GM23338 (cell line): Measurements from ENCODE around the gene SIK2. TPM values are rescaled to one million over a fixed set of nuclear protein-coding genes. Genes with fewer than 3 reads are reported as not detected.

Source experiments
- ATAC-seq: fragments of 200-7000 bp; cut with Tn5 transposase; 3 replicates; pipeline ENCODE4 v1.9.1; 2020
- DNase-seq: peaks from one replicate; pipeline ENCODE4 v3.0.0-alpha.2; 2015; ENCODE audit warnings: low spot score
- H2AFZ ChIP-seq: fragments of 200-600 bp; sonication (generic); 2 replicates; pipeline ENCODE4 v1.8.0; 2016; ENCODE audit warnings: antibody characterized with exemption, mild to moderate bottlenecking, moderate library complexity
- H3F3A ChIP-seq: fragments of 200-600 bp; sonication (generic); replicated peaks from 2 replicates; pipeline ENCODE4 v1.8.0; 2017; ENCODE audit warnings: antibody characterized with exemption, mixed run types, low read depth
- H3K27ac ChIP-seq: fragments of 200-600 bp; sonication (generic); 2 replicates; pipeline ENCODE4 v1.6.1; 2016; ENCODE audit warnings: low read depth
- H3K27me3 ChIP-seq: fragments of 200-600 bp; sonication (generic); 2 replicates; pipeline ENCODE4 v1.8.0; 2016; ENCODE audit warnings: mild to moderate bottlenecking, mixed run types, moderate library complexity; ENCODE audit not compliant: insufficient read depth
- H3K36me3 ChIP-seq: fragments of 200-600 bp; sonication (generic); 2 replicates; pipeline ENCODE4 v1.8.0; 2016; ENCODE audit warnings: mild to moderate bottlenecking; ENCODE audit not compliant: insufficient read depth
- H3K4me1 ChIP-seq: fragments of 200-600 bp; sonication (generic); 2 replicates; pipeline ENCODE4 v1.8.0; 2016; ENCODE audit warnings: mild to moderate bottlenecking, moderate library complexity; ENCODE audit not compliant: insufficient read depth
- H3K4me2 ChIP-seq: fragments of 200-600 bp; sonication (generic); 2 replicates; pipeline ENCODE4 v1.7.1; 2017; ENCODE audit warnings: mixed run types
- H3K4me3 ChIP-seq: fragments of 200-600 bp; sonication (generic); 2 replicates; pipeline ENCODE4 v1.6.1; 2016; ENCODE audit warnings: mixed run types
- H3K79me2 ChIP-seq: fragments of 200-600 bp; sonication (generic); replicated peaks from 2 replicates; pipeline ENCODE4 v1.8.0; 2017; ENCODE audit warnings: mild to moderate bottlenecking; ENCODE audit not compliant: insufficient read depth
- H3K9me2 ChIP-seq: fragments of 200-600 bp; sonication (generic); 2 replicates; pipeline ENCODE4 v1.8.0; 2017; ENCODE audit not compliant: insufficient read depth
- H4K20me1 ChIP-seq: fragments of 200-600 bp; sonication (generic); replicated peaks from 2 replicates; pipeline ENCODE4 v1.8.0; 2017; ENCODE audit warnings: mild to moderate bottlenecking; ENCODE audit not compliant: insufficient read depth
- H3K27ac Mint-ChIP-seq: 2 replicates; pipeline ENCODE4 v1.8.0; 2020; ENCODE audit warnings: inconsistent platforms, mild to moderate bottlenecking, moderate library complexity, mixed read lengths
- H3K27me3 Mint-ChIP-seq: 3 replicates; pipeline ENCODE4 v1.8.0; 2022; ENCODE audit warnings: low read depth, mild to moderate bottlenecking, moderate library complexity, mixed read lengths, inconsistent platforms; ENCODE audit not compliant: insufficient read depth, poor library complexity
- H3K36me3 Mint-ChIP-seq: 3 replicates; pipeline ENCODE4 v1.8.0; 2021; ENCODE audit warnings: low read depth, mild to moderate bottlenecking, inconsistent platforms, moderate library complexity, mixed read lengths
- H3K4me1 Mint-ChIP-seq: 3 replicates; pipeline ENCODE4 v1.8.0; 2020; ENCODE audit warnings: mild to moderate bottlenecking, inconsistent platforms, mixed read lengths
- H3K4me3 Mint-ChIP-seq: 3 replicates; pipeline ENCODE4 v1.8.0; 2021; ENCODE audit warnings: moderate library complexity, mild to moderate bottlenecking, inconsistent platforms, mixed read lengths
- H3K9me3 Mint-ChIP-seq: 3 replicates; pipeline ENCODE4 v1.8.0; 2020; ENCODE audit warnings: moderate library complexity, mild to moderate bottlenecking, inconsistent platforms, mixed read lengths
- CREB1 ChIP-seq: fragments of 250-450 bp; sonication (Bioruptor Pico); IDR thresholded peaks from 2 replicates; pipeline ENCODE4 v1.5.0; 2020; ENCODE audit warnings: low read depth, mild to moderate bottlenecking, moderate library complexity
- ETS1 ChIP-seq: IDR thresholded peaks from 2 replicates; pipeline ENCODE4 v1.6.1; 2016; ENCODE audit warnings: antibody characterized with exemption
- EZH2 ChIP-seq: fragments of 200-600 bp; sonication (generic); IDR thresholded peaks from one replicate; pipeline ENCODE4 v1.8.0; 2017; ENCODE audit warnings: antibody characterized with exemption, mild to moderate bottlenecking, low read depth; ENCODE audit not compliant: unreplicated experiment
- REST ChIP-seq: IDR thresholded peaks from one replicate; pipeline ENCODE4 v1.6.1; 2018; ENCODE audit warnings: antibody characterized with exemption; ENCODE audit not compliant: unreplicated experiment
- ZNF331 ChIP-seq: fragments of 250-450 bp; sonication (Bioruptor Pico); IDR thresholded peaks from 2 replicates; pipeline ENCODE4 v1.5.0; 2020; ENCODE audit warnings: low read depth, mild to moderate bottlenecking, moderate library complexity
- ZNF462 ChIP-seq: fragments of 250-450 bp; sonication (Bioruptor Pico); IDR thresholded peaks from 2 replicates; pipeline ENCODE4 v1.5.0; 2020; ENCODE audit warnings: mild to moderate bottlenecking, moderate library complexity
- polyA plus RNA-seq: library from polyadenylated mRNA; unstranded; fragments of >200 nt; fragmentation: Nextera tagmentation; extraction: Ambion mirVana; gene quantifications from 2 replicates; pipeline ENCODE4 v1.2.1, GENCODE V29; 2016
- total RNA-seq: library from RNA; depleted of rRNA; stranded (reverse); fragments of >200 nt; shearing (Covaris generic); gene quantifications from 2 replicates; pipeline ENCODE4 v1.2.3, GENCODE V29; 2014

SIK2 gene
- total and polyA plus RNA-seq, 2 experiments from 2014 or later: 2.3 to 6.7 TPM

GRCh38 chr11:111585371-111585770, 16.9 kb upstream of the SIK2 start (continued):
- TF ChIP-seq ZNF462 (no peak), CREB1 (CRISPR knock-in tag) (no peak), ETS1 (no peak), EZH2 (no peak), ZNF331 (CRISPR knock-in tag) (no peak)

- H3K9me2 ChIP-seq: no peaks in the 10 kb centered on the region
- H3K79me2 ChIP-seq: no peaks in the 10 kb centered on the region
- no peak overlapping the region for H3K27ac ChIP-seq
- H2AFZ ChIP-seq: no peak overlapping the region
- Mint-ChIP-seq H3K4me1 (peaks cover 6% of the 10 kb centered on the region), H3K27me3 (no peaks in the 10 kb centered on the region), H3K27ac (no peak overlapping the region), H3K9me3 (no peaks in the 10 kb centered on the region; the same call in 2 of the 3 replicates), H3K36me3 (no peaks in the 10 kb centered on the region), H3K4me3 (no peak overlapping the region)
- H3F3A ChIP-seq: no peaks in the 10 kb centered on the region
- H3K4me3 ChIP-seq: no peak overlapping the region
- peak; percentile 87 for DNase-seq
- peak; percentile 70 for ATAC-seq
- H3K4me1 ChIP-seq: peaks cover 3% of the 10 kb centered on the region; the same call in 1 of the 2 replicates
- no peaks in the 10 kb centered on the region for H3K27me3 ChIP-seq
- H4K20me1 ChIP-seq: no peaks in the 10 kb centered on the region
- no peaks in the 10 kb centered on the region for H3K36me3 ChIP-seq
- H3K4me2 ChIP-seq: no peak overlapping the region
- TF ChIP-seq CREB1 (CRISPR knock-in tag) (no peak), REST (no peak)
These were observed 15.8 kb upstream of the SIK2 start for GRCh38 chr11:111586388-111586831.
